ENCODE measurements around the gene DGKQ.
"Not testable (repeated sequence)": the region's sequence is repeated elsewhere in the genome, so short reads cannot be mapped to it uniquely, and the experiment has no call there.

DGKQ gene

DNA sequence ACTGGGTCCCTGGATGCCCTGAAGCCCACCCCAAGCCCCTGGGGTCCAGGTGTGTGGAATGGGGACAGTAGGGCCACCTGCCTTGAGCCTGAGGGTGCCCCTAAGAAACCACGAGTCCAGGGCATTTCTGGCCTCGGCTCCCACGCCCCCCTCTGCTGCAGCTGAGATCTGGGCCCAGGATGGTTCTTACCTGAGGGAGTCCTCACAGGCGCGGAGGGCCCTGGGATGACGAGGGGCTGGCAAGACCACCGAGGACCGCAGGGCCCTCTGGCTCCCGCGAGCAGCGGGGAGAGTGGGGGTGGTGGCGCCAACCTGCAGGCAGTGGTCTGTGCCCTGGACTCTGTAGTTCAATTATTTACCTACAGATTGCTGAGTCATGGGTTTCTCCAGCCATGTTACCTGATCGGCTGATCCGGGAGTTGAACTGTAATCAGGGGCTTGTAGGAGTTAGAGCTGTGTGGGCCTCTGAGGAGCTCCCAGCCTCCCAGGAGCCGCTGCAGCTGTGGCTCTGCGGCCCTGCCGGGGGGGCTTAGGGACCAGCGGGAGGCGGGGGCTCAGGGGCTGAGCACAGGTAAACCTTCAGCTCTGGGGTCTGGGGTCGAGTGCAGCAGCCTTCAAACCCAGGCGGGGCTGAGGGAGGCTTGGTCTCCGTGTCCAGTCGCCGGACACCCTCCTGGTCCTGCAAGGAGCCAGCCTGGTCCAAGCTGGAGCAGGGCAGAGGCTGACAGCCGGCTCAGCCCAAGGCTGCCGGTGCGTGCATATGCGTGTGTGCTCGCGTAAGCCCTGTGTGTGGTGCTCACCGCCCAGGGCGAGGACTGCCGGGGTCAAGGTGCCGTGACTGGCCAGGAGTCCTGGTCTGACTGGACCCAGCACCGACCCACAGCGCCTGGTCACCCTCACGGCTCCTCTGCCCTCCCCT lies 20.0 kb upstream of the DGKQ start, which contains the start of gene SLC26A1:
Gene SLC26A1, minus strand, starts transcription at position 294 of the 919 bp plus-strand sequence. CDS start 1,701 bp downstream, outside the sequence.
- no peak for ATAC-seq

DNA sequence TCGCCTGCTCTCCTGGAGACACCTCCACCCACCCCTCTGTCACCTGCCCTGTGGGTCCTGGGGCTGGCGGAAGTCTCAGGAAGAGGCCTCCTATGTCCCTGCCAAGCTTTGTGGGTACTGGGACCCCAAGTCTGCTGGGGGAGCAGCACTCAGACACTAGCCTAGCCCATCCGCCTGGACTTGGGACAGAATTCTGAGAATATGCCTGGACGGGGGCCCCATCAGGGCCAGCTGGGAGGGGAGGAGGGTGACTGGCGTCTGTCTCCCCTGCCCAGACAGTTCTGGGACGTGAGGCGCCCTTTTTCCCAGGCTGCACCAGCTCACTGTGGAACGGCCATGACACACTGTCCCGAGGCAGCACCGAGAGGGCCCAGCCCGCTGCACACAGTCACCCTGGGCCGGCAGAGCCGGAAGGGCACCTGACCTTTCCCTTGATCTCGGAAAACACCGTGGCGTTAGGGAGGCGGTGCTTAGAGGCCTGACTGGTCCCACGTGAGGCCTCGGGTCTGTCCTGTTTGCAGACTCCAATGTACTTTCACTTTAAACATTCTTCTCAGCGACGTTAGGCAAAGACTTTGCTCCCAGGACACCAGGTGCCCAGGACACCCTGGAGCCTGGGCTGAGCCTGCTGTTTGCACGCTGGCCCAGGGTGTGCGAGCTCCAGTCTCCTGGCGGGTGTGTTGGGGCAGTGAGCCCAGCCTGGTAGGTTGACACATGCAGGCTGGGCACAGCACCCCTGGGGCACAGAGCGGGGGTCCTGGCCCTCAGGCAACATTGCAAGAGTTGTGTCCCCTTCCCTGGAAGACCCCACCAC lies 19.1 kb upstream of the DGKQ start:
- ATAC-seq: no peak

DNA sequence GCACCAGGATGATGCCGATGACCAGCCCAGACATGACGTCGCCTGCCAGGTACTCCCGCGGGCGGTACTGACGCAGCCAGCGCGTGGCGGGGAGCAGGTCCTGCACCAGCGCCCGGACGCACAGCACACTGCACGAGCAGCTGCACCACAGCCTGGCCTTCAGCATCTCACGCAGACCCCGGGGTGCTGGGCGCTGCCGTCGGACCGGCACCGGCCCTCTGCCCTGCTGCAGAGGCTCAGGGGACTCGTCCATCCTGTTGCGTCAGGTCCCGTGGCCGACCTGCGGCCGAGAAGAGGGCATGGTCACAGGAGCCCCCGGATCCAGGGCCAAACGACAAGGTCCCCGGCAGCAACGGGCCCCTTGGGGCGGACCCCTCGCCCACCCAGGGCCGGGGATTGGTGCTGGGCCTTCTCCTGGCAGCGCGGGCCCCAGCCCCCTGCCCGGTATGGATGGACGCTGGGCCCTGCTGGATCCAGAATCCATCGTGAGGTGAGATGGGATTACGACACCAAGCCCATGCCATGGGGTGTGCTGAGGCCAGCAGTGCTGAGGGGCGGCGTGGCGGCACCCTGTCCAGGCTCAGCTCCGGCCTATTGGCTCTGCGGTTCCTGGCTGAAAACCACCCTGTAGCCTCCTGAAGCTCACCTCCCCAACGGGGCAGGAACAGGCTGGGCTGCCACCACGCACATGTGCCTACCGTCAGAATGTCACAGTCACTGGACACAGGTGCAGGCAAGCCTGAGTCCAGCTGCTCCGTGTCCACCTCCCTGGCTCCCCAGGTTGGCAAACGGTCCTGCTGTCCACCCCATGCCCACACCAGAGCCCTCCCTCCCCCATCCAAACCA lies 18.3 kb upstream of the DGKQ start:
- no peak for ATAC-seq

DNA sequence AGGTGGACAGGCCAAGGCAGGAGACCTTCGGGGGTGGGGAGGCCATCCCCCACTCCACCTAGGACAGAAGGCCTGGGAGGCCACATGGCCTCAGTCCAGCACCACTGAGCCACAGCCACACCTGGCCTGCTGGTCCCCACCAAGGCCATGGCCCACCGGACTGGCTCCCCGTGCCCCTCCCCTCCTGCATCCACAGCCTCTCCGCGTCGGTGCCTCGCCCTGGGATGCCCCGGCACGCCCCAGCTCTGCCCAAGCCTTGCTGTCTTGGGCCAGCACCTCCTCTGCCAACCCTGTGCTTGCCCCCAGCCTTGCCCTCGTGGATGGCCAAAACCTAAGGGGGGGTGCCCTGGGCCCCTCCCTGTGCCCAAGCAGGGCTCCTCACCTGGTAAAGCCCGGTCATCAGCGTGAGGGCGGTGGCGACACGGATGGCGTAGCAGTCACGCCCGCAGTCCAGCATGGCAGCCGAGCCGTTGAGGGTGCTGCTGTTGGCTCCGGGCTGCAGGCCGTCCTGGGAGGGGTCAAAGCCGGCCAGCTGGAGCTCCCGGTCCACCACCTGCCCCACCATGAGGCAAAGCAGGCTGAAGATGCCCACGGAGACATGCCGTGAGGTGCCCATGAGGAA lies 17.5 kb upstream of the DGKQ start:
- no peak for ATAC-seq

DNA sequence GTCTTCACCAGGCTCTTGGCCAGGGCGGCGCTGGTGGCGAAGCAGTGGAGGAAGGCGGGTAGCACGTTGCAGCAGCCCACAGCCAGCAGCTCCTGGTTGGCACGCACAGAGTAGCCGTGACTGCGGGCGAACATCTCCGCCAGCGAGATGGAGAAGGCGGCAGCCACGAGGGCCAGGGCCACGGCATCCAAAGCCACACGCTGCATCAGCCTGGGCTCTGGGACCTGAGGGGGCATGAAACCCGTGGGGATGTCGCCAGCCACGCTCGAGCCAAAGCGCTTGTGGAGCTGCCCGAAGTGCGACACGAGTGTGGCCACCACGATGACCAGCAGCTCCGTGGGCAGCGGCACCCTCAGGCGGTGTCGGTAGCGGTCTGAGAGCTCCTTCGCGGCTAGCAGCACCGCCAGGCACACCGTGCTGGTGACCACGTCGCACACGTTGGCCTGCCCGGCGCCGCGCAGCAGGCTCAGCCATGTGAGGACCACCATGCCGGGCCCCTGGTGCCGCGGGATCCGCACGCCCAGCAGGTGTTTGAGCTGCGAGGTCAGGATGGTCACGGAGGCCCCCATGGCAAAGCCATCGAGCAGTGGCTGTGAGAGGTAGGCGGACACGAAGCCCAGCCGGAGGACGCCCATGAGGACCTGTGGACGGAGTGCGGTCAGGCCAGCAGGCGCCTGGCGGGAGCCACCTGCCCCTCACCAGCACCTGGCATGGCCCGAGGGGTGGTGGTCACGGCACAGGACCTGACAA lies 16.5 kb upstream of the DGKQ start:
- ATAC-seq: no peak

DNA sequence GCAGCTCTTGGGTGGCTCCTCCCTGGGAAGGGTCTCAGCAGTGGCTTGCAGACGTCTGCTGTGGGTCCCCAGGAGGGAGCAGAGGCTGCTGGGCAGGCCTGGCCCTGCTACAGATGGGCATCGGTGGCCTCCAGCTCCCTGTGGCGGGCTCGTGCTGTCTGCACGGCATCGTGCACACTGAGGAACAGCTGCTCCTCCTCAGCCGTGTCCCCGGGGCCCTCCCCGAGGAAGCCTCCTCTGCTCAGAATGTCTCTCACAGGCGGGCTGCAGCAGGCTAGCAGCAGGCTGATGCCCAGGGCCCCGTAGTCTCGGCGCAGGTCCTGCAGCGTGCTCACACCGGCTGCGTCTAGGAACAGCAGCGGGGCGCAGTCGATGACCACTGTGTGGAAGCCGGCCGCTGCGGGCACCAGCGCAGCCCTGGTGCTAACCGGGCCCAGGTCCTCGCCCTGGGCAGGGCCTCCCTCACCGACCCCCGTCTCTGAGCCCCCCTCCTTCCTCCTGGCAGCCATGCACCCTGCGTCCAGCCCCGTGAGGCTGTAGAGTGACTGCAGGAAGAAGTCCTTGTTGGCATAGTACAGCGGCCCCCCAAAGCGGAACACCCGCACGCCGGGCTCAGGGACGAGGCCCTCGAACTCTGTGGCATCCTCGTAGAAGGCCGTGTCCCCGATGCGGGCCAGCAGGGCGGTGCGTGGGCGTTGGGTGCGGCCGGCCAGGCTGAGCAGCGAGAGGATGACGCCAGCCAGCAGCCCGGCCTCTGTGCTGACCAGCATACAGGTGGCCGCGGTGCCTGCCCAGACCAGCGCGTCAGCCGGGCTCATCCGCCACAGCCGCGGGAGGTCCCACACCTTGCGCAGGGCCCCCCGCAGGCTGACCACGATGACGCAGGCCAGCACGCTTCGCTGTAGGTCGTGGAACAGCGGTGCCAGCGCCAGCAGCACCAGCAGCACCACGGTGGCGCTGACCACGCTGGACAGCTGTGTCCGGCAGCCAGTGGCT lies 15.7 kb upstream of the DGKQ start:
- no peak for ATAC-seq

DNA sequence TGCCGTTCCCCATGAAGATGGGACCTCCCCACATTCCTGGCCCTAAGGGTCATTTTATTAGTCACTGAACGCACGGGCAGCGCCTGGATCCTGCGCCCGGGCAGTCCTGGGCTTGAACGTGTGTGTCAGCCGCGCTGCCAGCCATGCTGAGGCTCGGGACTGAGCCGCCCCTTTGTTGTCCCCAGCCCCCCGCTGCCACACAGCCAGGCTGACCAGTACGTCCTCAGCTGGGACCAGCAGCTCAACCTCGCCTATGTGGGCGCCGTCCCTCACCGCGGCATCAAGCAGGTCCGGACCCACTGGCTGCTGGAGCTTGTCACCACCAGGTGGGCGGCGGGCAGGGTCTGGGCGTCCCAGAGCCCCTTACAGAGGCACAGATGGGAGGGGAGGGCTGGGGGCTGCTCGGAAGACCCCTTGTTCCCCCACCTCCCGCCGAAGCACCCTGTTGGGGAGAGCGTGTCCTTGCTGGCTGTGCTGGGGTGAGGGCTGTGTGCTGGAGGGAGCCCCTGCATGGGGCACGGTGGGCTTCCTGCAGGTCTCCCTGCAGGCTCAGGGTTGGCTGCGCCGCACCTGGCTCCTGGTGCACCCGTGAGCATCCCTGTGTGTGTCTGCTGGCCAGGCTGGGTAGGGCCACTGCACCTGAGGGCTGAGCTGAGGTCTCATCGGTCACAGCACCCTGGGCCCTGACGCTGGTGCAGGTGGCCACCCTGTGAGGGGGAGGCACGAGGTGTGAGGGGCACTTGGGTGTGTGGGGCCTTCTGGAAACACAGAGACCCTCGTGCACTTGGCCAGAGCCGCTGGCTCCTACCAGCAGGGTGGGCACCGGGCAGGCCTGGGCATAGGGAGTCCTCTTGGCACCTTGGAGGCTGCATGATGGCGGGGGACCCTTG lies 14.5 kb upstream of the DGKQ start:
- ATAC-seq: no peak

DNA sequence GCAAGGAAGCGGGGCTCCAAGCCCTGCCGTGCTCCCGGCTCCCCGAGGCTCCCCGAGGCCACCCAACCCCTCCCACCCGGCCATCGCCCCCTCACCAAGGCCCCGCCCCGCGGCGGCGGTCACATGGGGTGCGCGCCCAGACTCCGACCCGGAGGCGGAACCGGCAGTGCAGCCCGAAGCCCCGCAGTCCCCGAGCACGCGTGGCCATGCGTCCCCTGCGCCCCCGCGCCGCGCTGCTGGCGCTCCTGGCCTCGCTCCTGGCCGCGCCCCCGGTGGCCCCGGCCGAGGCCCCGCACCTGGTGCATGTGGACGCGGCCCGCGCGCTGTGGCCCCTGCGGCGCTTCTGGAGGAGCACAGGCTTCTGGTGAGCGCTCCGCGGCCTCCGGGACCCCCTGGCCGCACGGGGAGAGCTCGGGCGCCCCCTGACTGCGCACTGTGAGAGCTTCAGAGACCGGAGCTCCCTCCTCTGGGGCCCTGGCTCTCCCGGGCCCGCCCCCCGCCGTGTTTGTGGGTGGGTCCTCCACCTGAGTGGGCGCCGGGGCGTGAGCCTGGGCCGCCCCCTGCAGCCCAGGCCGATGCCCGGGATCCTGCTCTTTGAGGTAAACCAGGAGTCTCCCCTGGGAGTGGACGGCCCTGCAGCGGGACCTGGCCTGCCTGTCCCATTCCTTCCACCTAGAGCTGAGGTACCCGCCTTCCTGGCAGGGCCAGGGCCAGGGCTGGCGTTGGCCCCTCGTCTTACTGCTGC lies 13.7 kb upstream of the DGKQ start, which contains the start of gene IDUA:
Gene IDUA, plus strand, starts transcription at position 166 of the 745 bp plus-strand sequence. Its CDS starts 41 bp downstream, at position 207.
- peak; percentile 85 to 89 for ATAC-seq

DNA sequence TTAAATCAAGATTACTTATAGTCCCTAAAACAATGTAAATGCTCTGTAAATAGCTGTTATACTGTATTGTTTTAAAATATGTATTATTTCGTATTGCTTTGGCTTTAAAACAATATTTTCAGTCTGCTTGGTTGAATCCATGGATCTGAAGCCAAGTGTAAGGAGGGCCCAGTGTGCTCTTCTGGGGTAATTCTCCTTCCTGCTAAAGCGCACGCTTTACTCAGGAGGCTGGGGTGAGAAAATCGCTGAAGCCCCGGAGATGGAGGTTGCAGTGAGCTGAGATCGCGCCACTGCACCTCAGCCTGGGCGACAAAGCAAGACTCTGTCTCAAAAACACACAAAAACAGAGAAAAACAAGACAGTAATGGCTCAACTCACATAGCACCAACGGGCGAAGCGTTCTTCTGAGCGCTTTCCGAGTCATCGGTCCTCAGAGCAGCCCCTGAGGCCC lies 13.1 kb upstream of the DGKQ start:
- ATAC-seq: peak; percentile 3 to 5

DNA sequence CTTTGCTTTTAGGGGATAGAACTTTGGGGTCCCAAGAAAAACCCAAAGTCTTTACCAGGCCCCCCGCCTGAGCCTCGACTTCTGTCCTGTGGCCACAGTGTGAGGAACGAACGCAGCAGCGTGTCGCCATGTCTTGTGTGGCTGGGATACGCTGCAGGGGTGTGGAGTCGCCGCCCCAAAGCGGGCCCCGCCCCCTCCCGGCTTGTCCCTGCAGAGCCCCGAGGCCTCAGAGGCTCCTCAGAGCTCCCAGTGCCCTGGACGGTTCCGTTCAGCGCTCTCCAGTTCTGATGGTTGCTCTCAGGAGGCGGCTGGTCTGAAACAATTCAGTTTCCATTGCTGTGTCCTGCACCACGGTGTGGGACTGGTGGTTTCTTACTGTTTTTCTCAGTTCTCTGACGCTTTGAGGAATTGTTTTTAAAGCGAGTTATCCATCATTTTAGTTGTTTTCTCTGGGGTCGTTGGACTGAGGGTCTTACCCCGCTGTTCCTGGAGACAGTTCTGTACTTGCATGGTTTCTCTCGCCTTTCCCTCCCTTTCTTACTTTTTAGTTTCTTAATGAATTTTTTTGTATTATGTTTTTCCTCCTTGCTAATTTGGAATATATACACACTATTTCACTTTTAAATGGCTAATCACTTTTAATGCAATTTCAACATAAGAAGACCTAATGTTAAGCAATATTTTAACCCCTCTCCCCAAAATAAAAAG lies 11.9 kb upstream of the DGKQ start:
- ATAC-seq: peak; percentile 67 to 70

DNA sequence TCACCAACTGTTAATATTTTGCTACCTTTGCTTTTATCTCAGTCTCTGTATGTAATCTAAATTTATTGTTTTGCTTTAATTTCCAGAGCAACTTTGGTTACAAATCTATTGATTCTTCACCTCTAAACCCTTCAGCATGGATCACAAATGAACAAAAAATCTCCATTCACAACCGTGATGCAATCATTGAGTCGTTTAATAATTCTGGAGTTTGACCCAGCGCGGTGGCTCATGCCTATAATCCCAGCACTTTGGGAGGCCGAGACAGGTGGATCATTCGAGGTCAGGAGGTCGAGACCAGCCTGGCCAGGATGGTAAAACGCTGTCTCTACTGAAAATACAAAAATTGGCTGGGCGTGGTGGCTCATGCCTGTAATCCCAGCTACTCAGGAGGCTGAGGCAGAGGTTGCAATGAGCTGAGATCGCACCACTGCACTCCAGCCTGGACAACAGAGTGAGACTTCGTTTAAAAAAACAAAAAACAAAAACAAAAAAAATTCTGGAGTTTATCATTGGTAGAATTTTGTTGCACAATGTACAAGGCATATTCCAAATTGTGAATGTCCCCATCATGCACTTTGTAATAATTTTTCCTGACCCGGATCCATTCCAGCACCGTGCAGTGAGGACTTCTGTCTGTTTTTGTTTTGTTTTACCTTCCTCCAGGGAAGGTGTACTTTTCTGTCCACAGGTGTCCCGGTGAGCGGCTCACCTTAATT lies 11.1 kb upstream of the DGKQ start:
- ATAC-seq: no peak

DNA sequence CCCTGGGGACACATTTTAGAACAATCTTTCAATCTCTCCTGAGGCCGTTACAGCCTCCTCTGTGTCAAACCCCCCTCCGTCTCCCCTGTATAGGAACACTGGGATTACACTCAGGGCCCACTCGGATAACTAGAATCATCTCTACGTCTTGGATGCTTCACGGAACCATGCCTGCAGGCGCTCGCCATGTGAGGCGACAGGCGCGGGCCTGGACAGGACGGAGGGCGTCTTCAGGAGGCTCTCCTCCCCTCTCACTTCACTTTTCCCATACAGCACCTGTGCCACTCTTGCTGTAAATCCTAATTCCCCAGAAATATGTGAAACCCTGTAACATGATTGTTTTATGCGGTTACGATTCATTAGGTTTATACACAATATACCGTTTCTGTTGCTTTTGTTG lies 9.4 kb upstream of the DGKQ start:
- ATAC-seq: no peak

DNA sequence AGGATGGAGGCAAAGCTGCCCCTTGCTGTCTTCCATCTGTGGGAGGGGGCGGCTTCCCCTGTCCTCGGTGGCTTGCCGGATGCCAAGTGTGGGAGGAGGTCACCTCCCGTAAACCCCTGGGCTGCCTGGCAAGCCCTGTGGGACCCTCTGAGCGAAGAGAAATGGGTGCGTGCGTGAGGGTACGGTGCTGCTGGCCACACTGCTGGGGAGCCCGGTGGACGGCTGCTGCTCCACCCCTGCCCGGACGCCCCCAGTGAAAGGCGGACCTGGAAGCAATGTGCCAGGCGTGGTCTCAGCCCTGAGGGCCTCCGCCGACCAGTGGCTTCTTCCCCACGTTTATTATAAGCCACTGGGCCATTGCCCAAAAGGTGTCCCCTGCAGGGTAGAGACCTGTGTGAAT lies 8.9 kb upstream of the DGKQ start:
- ATAC-seq: no peak

DNA sequence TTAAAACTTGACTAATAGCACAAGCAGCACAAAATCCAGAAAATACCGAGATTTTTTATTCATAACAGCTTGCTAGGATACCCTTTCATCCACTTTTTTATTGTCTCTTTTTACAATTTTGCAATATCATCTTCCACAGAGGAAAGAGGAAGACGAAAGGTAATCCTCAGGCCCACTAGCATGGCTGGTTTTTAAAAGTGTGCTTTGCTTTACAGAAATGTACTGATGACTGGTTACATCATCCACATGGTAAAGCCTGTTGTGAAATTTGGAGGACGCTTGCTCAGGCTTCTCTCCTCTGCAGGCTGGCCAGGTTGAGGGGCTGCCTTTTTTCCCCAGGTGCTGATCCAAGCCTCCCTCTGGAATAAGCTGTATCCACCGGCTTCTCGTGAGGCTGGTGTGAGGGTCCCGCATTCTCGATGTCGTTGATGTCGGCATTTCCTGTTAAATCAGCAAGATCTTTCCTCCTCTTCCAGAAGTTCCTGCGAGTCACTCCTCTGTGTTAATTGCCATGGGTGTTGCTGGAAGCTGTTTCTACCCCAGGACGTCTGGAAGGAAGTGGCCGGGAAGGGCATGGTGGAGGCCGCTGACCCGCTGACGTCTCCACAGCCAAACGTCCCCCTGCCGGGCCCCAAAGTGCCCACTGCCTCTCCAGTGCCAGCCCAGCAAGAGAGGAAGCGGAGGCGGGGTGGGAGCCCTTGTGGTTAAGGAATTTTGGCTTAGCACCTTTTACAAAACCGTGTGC lies 5.8 kb upstream of the DGKQ start:
- ATAC-seq: no peak

DNA sequence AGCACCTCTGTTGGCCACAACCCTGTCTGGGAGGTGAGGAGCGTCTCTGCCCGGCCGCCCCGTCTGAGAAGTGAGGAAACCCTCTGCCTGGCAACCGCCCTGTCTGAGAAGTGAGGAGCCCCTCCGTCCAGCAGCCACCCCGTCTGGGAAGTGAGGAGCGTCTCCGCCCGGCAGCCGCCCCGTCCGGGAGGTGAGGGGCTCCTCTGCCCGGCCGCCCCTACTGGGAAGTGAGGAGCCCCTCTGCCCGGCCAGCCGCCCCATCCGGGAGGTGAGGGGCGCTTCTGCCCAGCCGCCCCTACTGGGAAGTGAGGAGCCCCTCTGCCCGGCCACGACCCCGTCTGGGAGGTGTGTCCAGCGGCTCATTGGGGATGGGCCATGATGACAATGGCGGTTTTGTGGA lies 2.6 kb upstream of the DGKQ start:
- not testable (repeated sequence) for ATAC-seq

DNA sequence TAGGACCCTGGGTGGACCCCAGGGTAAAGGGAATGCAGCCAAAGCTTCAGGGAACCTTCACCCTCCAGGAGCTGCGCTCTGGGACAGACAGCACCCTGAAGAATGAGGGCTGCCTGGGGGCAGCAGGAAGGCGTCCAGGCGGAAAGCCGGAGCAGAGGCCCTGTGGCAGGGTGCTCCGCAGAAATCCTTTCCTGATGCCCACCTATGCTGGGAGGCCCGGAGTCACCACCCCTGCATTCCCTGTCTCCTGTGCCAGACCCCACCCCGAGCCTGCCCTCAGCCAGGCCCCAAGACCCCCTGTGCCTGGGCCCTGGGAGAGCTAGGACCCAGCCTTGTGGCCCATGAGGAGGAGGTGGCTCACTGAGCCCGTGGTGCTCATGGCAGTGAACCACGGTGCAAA lies 1.3 kb upstream of the DGKQ start:
- no peak for ATAC-seq
